DND-41 (cell line): ENCODE measurements around the gene CDCA8.
"Not testable (repeated sequence)": the region's sequence is repeated elsewhere in the genome, so short reads cannot be mapped to it uniquely, and the experiment has no call there.

Source experiments
- ATAC-seq: fragments of 200-7000 bp; cut with Tn5 transposase; 3 replicates; pipeline ENCODE4 v1.9.1; 2021; ENCODE audit warnings: low read depth; ENCODE audit not compliant: insufficient read depth
- DNase-seq: peaks from one replicate; pipeline ENCODE4 v3.0.0-alpha.2; 2020
- H2AFZ ChIP-seq: 2 replicates; pipeline ENCODE4 v1.6.0; 2012; ENCODE audit warnings: low read depth, low read length
- H3K27ac ChIP-seq: 2 replicates; pipeline ENCODE4 v1.5.1; 2012; ENCODE audit warnings: low read length, inconsistent platforms
- H3K27me3 ChIP-seq: fragments of 200-600 bp; sonication (generic); 2 replicates; pipeline ENCODE4 v1.6.0; 2012; ENCODE audit warnings: low read length, mild to moderate bottlenecking, inconsistent platforms; ENCODE audit not compliant: insufficient read depth, poor library complexity
- H3K36me3 ChIP-seq: 2 replicates; pipeline ENCODE4 v1.5.1; 2012; ENCODE audit warnings: low read length, inconsistent platforms; ENCODE audit not compliant: insufficient read depth
- H3K4me1 ChIP-seq: 2 replicates; pipeline ENCODE4 v1.5.1; 2012; ENCODE audit warnings: mild to moderate bottlenecking, low read length; ENCODE audit not compliant: insufficient read depth
- H3K4me2 ChIP-seq: 2 replicates; pipeline ENCODE4 v1.6.0; 2012; ENCODE audit warnings: mild to moderate bottlenecking, moderate library complexity, low read length, inconsistent platforms; ENCODE audit not compliant: insufficient read depth
- H3K4me3 ChIP-seq, 2 experiments: fragments of 200-600 bp in 1 of 2; shearing (Covaris generic) in 1 of 2; 2 replicates each; pipeline ENCODE4 v1.5.1; 2012 to 2016; ENCODE audit warnings: inconsistent platforms in 2 of 2, low read length in 2 of 2, mild to moderate bottlenecking in 2 of 2, low read depth in 1 of 2, moderate library complexity in 1 of 2
- H3K79me2 ChIP-seq: 2 replicates; pipeline ENCODE4 v1.6.0; 2012; ENCODE audit warnings: low read length, inconsistent platforms; ENCODE audit not compliant: insufficient read depth
- H3K9ac ChIP-seq: 2 replicates; pipeline ENCODE4 v1.6.0; 2012; ENCODE audit warnings: low read depth, mild to moderate bottlenecking, inconsistent platforms, low read length, moderate library complexity
- H3K9me3 ChIP-seq: 2 replicates; pipeline ENCODE4 v1.5.1; 2012; ENCODE audit warnings: low read length, moderate library complexity, mild to moderate bottlenecking, inconsistent platforms; ENCODE audit not compliant: insufficient read depth, severe bottlenecking
- H4K20me1 ChIP-seq: 2 replicates; pipeline ENCODE4 v1.6.0; 2012; ENCODE audit warnings: low read length; ENCODE audit not compliant: insufficient read depth
- EZH2 ChIP-seq: IDR thresholded peaks from 3 replicates; pipeline ENCODE4 v1.6.1; 2012; ENCODE audit warnings: borderline replicate concordance, low read depth, mild to moderate bottlenecking, moderate library complexity, low read length, inconsistent platforms; ENCODE audit not compliant: severe bottlenecking
- TF ChIP-seq, protein P1 (sequence below): IDR thresholded peaks from 2 replicates; pipeline ENCODE4 v1.5.1; 2012; ENCODE audit warnings: borderline replicate concordance, low read length, moderate library complexity, mild to moderate bottlenecking; ENCODE audit not compliant: poor library complexity, severe bottlenecking; ENCODE audit errors: extremely low read depth

The CDCA8 gene

DNA sequence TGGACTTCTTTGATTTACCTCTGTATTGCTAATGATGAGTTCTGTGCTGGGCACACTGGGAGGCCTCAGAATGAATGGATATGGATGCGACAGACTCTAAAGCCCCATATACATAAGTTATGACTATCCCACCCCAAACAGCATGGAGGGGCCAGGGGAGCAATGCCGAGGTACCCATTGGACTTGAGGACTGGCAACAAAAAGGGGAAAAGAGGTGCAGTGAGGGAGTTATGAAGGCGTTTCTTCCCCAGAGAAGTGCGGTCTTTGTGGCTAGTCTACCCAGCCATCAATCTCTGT lies 15.2 kb upstream of the CDCA8 start:
- Histone ChIP-seq H3K79me2 (no peaks in the 10 kb centered on the region), H3K27me3 (peaks cover 35% of the 10 kb centered on the region), H3K9me3 (no peaks in the 10 kb centered on the region), H3K9ac (no peak overlapping the region), H3K4me2 (no peak overlapping the region), H2AFZ (no peak overlapping the region), H3K27ac (no peak overlapping the region), H3K4me1 (peaks cover 8% of the 10 kb centered on the region), H3K36me3 (peaks cover 11% of the 10 kb centered on the region), H3K4me3 (no peak overlapping the region), H4K20me1 (peaks cover 45% of the 10 kb centered on the region)
- no peak for TF ChIP-seq EZH2
- TF ChIP-seq, protein P1, sequence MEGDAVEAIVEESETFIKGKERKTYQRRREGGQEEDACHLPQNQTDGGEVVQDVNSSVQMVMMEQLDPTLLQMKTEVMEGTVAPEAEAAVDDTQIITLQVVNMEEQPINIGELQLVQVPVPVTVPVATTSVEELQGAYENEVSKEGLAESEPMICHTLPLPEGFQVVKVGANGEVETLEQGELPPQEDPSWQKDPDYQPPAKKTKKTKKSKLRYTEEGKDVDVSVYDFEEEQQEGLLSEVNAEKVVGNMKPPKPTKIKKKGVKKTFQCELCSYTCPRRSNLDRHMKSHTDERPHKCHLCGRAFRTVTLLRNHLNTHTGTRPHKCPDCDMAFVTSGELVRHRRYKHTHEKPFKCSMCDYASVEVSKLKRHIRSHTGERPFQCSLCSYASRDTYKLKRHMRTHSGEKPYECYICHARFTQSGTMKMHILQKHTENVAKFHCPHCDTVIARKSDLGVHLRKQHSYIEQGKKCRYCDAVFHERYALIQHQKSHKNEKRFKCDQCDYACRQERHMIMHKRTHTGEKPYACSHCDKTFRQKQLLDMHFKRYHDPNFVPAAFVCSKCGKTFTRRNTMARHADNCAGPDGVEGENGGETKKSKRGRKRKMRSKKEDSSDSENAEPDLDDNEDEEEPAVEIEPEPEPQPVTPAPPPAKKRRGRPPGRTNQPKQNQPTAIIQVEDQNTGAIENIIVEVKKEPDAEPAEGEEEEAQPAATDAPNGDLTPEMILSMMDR, result no peak
- DNase-seq, result no peak
- no peak for ATAC-seq

DNA sequence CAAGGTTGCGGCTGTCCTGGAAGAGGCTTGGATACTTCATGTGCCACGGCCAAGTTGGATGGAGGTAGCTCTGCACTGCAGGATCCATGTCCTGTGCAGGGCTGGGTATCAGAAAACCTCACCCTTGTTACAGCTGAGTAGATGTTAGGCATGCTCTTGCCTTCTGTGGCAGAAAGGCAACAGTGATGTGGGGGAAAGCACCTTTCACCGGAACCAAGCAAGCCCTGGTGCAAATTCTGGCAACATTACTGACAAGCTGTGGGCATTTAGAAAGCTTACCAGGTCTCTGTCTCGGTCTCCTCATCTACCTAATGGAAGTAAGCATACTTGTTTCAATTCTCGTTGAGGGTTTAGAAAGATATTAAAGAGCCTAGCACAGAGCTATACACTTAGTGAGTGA lies 14.5 kb upstream of the CDCA8 start:
- Histone ChIP-seq H3K9me3 (no peaks in the 10 kb centered on the region), H3K79me2 (no peaks in the 10 kb centered on the region), H4K20me1 (peaks cover 41% of the 10 kb centered on the region), H3K9ac (no peak overlapping the region), H3K4me1 (peaks cover 8% of the 10 kb centered on the region), H3K27me3 (peaks cover 28% of the 10 kb centered on the region), H3K27ac (no peak overlapping the region), H3K4me3 (no peak overlapping the region), H2AFZ (no peak overlapping the region), H3K36me3 (peaks cover 15% of the 10 kb centered on the region), H3K4me2 (no peak overlapping the region)
- ATAC-seq (no peak), DNase-seq (no peak)
- TF ChIP-seq, protein P1, result no peak
- TF ChIP-seq EZH2, result no peak

DNA sequence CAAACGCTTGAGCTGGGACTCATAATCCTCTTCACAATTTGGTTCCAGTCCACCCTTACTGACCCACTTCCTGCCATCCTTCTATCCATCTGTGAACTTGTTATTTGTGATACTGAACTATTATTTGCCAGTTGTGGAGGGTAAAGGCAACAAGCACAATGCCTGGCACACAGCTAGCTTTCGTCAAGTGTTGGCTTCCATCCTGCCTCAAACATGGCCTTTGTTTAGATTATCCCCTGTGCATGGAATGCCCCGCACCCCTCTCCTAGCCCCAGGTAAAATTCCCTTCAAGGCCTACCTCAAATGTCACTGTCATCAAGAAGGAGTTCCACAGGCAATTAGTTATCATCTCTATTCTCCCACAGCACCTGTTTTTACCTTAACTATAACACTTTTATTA lies 11.4 kb upstream of the CDCA8 start:
- Histone ChIP-seq H3K27ac (no peak overlapping the region), H4K20me1 (peaks cover 28% of the 10 kb centered on the region), H3K27me3 (peaks cover 19% of the 10 kb centered on the region), H2AFZ (no peak overlapping the region), H3K4me1 (no peaks in the 10 kb centered on the region), H3K79me2 (no peaks in the 10 kb centered on the region), H3K4me3 (no peak overlapping the region), H3K9me3 (no peaks in the 10 kb centered on the region), H3K9ac (no peak overlapping the region), H3K4me2 (no peak overlapping the region), H3K36me3 (peaks cover 34% of the 10 kb centered on the region)
- no peak for DNase-seq
- no peak for ATAC-seq
- TF ChIP-seq, protein P1, result no peak
- TF ChIP-seq EZH2, result no peak

DNA sequence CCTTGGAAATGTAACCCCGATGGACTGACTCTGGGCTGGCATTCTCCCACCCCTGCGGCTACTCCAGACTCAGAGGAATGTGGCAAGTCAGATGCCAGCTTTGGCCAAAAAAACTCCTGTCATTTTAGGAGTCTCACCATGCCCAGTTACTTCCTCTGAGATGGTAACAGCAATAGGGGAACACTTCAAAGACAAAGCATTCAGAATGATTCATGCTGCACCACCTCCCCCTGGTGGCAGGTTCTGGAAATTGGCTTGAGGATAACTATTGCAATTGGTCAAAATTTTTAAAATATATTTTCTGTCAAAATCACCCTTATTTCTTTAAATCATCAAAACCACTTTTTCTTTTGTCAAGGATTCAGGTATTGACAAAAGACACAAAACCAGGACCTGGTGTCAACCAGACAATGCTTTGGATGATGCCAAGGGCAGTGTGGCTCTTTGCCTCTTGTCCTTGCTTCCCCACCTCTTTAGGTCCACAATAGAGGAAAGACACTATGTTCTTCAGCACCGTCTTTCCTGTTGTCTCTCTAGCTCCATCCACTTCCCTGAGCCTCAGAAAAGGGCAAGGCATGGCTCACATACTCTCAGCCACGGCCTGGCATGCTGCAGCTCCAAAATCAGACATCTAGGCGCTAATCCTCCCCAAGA lies 9.9 kb upstream of the CDCA8 start:
- H3K9ac ChIP-seq, result no peak overlapping the region
- H3K36me3 ChIP-seq, result peaks cover 44% of the 10 kb centered on the region
- H3K79me2 ChIP-seq, result no peaks in the 10 kb centered on the region
- H3K4me1 ChIP-seq, result no peaks in the 10 kb centered on the region
- no peak overlapping the region for H2AFZ ChIP-seq
- peak; percentile 75 for DNase-seq
- no peak overlapping the region for H3K27ac ChIP-seq
- no peak overlapping the region for H3K4me2 ChIP-seq
- H3K4me3 ChIP-seq, result no peak overlapping the region
- ATAC-seq, result peak; percentile 86
- H3K27me3 ChIP-seq, result peaks cover 6% of the 10 kb centered on the region
- no peak for TF ChIP-seq EZH2
- TF ChIP-seq, protein P1, result peak; percentile 88
- H4K20me1 ChIP-seq, result peaks cover 19% of the 10 kb centered on the region
- no peaks in the 10 kb centered on the region for H3K9me3 ChIP-seq

DNA sequence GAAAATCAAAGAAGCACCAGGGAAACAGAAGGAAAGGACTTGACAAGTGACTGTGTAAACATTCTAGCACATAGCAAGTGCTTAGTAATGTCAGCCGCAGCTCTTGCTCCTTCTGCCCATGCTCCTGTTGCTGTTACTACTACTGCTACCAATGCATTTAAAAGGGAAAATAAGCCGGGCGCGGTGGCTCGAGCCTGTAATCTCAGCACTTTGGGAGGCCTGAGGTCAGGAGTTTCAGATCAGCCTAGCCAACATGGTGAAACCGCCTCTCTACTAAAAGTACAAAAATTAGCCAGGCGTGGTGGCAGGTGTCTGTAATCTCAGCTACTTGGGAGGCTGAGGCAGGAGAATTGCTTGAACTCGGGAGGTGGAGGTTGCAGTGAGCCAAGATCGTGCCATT lies 8.1 kb upstream of the CDCA8 start:
- peaks cover 18% of the 10 kb centered on the region; the same call in 1 of the 2 replicates for H4K20me1 ChIP-seq
- not testable (repeated sequence) for H2AFZ ChIP-seq, H3K9ac ChIP-seq, DNase-seq, H3K9me3 ChIP-seq, H3K4me3 ChIP-seq, H3K4me2 ChIP-seq, H3K27me3 ChIP-seq, ATAC-seq, H3K27ac ChIP-seq
- H3K4me1 ChIP-seq, result peaks cover 11% of the 10 kb centered on the region
- H3K36me3 ChIP-seq, result peaks cover 59% of the 10 kb centered on the region
- peaks cover 11% of the 10 kb centered on the region for H3K79me2 ChIP-seq
